HUES64 (cell line): ENCODE data around the gene FGB.
"Not testable (repeated sequence)": the region's sequence is repeated elsewhere in the genome, so short reads cannot be mapped to it uniquely, and the experiment has no call there.

Experiments used
- H3K27ac ChIP-seq: 2 replicates; pipeline ENCODE4 v1.7.0; 2013; ENCODE audit warnings: low read depth, low read length, inconsistent platforms
- H3K27me3 ChIP-seq: 2 replicates; pipeline ENCODE4 v1.6.1; 2013; ENCODE audit warnings: mild to moderate bottlenecking, low read length; ENCODE audit not compliant: insufficient read depth
- H3K36me3 ChIP-seq: 2 replicates; pipeline ENCODE4 v1.6.1; 2013; ENCODE audit warnings: mild to moderate bottlenecking, low read length; ENCODE audit not compliant: insufficient read depth
- H3K4me1 ChIP-seq: 2 replicates; pipeline ENCODE4 v1.6.1; 2013; ENCODE audit warnings: mild to moderate bottlenecking, low read length, moderate library complexity; ENCODE audit not compliant: insufficient read depth
- H3K4me3 ChIP-seq: 2 replicates; pipeline ENCODE4 v1.5.1; 2013; ENCODE audit warnings: mild to moderate bottlenecking, low read length, moderate library complexity
- H3K9ac ChIP-seq: 2 replicates; pipeline ENCODE4 v1.6.1; 2013; ENCODE audit warnings: mild to moderate bottlenecking, low read depth, low read length
- H3K9me3 ChIP-seq: 2 replicates; pipeline ENCODE4 v1.6.1; 2013; ENCODE audit warnings: low read depth, low read length; ENCODE audit not compliant: insufficient read depth
- WGBS: fragments of 150-250, 120-280 bp; methylation state at CpG from one replicate; pipeline ENCODE4 v1.1.7; 2013; ENCODE audit warnings: missing lambda C conversion rate; 5-methylcytosine and 5-hydroxymethylcytosine counted together

The FGB gene

DNA sequence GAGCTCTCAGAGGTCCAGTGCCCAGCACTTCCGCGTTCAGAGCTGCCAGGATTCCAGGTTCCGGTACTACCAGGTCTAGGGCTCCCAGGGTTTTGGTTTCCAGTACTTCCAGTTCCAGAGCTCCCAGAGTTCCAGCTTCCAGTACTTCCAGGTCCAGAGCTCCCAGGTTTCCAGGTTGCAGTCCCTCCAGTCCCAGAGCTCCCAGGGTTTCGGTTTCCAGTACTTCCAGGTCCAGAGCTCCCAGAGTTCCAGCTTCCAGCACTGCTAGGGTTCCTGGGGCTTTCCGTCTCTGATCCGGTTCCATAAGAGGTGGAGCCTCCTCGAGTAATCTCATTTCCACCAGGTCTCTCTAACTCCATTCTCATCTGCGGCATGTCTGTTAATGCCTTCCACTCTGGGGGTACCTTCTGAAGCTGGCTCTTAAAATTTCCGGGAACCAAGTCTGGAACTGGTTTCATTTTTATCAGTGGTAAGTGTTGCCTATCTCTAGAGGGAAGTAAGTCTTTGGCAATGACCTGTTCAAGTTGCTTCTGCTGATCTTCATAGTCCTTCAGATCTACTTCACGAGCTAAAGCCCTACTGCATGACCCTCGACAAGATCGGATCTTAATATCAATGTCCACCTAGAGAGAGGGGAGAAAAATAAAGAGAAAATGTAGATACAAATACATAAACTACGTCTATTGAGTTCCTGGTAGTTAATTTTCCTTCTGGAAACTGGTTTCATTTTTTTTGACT lies 23.7 kb downstream of the FGB start:
- Histone ChIP-seq H3K9me3 (no peaks in the 10 kb centered on the region), H3K4me3 (no peak overlapping the region), H3K9ac (no peak overlapping the region), H3K36me3 (no peaks in the 10 kb centered on the region), H3K27ac (no peak overlapping the region), H3K4me1 (0 out of 2 replicates have a peak, but pooled peaks cover 3% of the 10 kb centered on the region), H3K27me3 (no peaks in the 10 kb centered on the region)
- 92% methylated on average over 12 of the region's 13 CpGs for WGBS

DNA sequence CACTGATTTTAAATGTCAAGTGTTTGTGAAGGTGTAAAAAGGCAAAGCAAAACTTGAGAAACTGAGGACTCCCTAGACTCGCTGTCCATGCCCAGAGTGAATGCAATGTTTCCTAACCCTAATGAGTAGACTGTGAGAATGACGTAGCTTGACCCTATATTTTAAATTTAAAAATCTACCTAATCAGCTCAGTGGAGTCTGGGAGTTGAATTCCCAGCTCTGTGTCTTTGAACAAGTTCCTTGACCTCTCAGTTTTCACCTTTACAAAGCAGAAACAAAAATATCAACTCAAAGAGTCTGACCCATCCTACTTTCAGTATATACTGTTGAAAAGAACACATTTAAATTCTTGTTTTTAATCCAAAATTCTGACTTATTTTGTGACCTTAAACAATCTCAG lies 25.4 kb downstream of the FGB start:
- 94% methylated on average over 1 of the region's 2 CpGs for WGBS
- Histone ChIP-seq H3K27ac (no peak overlapping the region), H3K36me3 (no peaks in the 10 kb centered on the region), H3K27me3 (no peaks in the 10 kb centered on the region), H3K4me1 (0 out of 2 replicates have a peak, but pooled peaks cover 3% of the 10 kb centered on the region), H3K4me3 (no peak overlapping the region), H3K9ac (no peak overlapping the region), H3K9me3 (no peaks in the 10 kb centered on the region)

DNA sequence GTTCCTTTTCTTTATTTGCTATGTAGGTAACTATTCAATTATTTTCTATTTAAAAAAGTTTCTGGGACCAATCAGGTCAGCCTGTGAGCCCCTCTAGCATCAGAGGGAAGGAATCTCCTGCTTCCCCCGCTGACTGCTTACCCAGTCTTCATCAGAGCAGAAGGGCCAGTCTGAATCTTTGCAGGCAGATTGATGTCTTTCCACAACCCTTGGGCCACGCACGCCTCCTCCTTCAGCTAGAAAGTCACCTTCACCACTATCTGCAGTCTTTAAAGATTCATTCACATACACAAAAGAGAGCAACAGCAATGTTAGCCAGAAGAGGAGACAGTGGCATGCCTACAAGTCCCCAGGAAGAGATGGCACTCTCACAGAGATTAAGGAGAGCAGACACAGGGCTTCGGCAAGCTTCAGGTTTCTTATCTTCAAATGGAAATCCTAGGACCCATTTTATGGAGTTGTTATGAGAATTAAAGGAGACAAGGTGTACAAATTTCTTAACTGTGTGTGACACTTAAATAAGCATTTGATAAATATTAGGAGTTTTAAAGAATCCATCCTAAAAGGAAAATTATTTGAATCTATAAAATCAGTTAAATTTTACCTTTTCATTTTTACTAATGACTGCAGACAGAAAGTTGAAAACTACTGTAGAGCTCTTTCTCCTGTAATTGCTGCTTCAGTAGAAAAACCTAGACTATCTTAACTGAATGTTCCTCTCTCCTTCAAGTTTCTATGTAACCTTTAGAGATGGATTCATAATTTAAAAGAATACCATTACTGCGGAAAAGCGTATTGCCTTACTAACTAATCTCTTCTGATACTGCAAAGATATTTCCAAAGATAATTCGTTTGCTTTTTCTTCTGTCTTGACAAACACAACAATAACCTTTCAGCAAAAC lies 26.7 kb downstream of the FGB start:
- Histone ChIP-seq H3K27ac (no peak overlapping the region), H3K36me3 (no peaks in the 10 kb centered on the region), H3K4me3 (no peak overlapping the region), H3K4me1 (0 out of 2 replicates have a peak, but pooled peaks cover 3% of the 10 kb centered on the region), H3K27me3 (no peaks in the 10 kb centered on the region), H3K9ac (no peak overlapping the region), H3K9me3 (no peaks in the 10 kb centered on the region)
- WGBS = 91% methylated on average over 7 of the region's 7 CpGs

DNA sequence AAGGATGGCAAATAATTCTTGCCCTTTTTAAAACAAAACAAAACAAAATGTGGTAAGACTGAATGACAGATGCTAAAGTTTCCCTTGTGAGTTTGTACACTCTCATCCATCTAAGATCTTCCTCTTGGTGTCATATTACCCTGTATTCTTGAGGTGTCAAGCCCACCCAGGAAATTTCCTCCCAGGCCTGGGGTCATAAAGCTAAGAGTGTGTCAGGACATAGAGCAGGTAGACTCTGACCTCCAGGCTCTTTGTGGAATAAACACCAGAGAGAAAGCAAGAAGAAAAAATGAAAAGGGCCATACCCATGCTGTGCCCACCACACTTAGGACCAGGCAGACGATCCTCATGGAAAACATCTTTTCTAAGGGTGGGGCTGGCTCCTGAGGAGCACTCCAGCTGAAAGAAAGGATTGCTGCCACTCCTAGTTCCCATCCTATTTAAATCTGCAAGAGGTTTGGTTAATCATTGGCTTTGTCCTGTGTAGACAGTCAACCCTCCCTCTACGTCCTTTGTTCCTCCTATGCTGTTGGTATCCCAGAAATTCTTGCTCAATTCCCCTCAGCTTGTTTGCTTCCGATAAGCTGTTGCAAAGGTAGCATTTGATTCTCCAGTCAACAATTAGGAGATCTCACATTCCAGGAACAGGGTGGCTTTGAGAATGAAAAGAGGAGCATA lies 27.7 kb downstream of the FGB start, which contains the start of gene FGA:
TSS of gene FGA (minus strand) at position 414 of the 678 bp plus-strand sequence. CDS start at position 359, 55 bp downstream.
- Histone ChIP-seq H3K4me3 (no peak within 1 kb of the TSS), H3K27me3 (no peaks in the 10 kb centered on the region), H3K9me3 (no peaks in the 10 kb centered on the region), H3K9ac (no peak within 1 kb of the TSS), H3K36me3 (no peaks in the 10 kb centered on the region), H3K27ac (no peak within 1 kb of the TSS), H3K4me1 (0 out of 2 replicates have a peak, but pooled peaks cover 3% of the 10 kb centered on the region)
- WGBS = 73% methylated on average over 3 of the region's 3 CpGs

DNA sequence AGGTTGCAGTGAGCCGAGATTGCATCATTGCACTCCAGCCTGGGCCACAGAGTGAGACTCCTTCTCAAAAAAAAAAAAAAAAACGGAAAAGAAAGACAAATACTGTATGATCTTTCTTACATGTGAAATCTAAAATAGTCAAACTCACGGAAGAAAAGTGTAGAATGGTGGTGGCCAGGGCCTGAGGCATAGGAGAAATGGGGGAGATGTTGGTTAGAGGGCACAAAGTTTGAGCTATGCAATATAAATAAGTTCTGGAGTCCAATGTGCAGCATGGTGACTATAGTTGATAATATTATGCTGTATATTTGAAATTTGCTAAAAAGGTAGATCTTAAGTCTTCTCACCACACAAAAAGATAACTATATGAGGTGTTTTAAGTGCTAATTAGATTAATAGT lies 29.1 kb downstream of the FGB start:
- Histone ChIP-seq H3K9ac (no peak overlapping the region), H3K36me3 (no peaks in the 10 kb centered on the region), H3K27ac (no peak overlapping the region), H3K4me3 (no peak overlapping the region), H3K4me1 (0 out of 2 replicates have a peak, but pooled peaks cover 3% of the 10 kb centered on the region), H3K9me3 (no peaks in the 10 kb centered on the region), H3K27me3 (no peaks in the 10 kb centered on the region)
- 79% methylated on average over 2 of the region's 3 CpGs for WGBS

DNA sequence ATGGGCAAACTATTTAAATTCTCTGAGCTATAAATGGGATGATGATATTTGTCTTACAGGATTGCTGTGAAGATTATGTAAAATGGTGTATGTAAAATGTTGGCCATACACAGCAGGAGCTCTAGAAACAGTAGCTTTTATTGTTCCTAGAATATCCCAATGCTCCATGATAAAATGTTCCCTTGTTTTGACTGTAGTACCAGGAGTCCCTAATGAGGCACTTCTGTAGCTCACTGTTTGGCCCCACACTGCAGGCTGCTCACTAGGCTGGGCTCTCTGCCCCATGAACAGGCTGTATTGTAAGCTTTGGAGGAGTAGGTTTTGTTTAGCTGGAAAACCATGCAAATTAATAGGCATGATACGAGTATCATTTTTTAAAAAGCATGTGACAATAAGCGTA lies 31.1 kb downstream of the FGB start:
- 0 out of 2 replicates have a peak, but pooled peaks cover 3% of the 10 kb centered on the region for H3K4me1 ChIP-seq
- H3K27ac ChIP-seq = no peak overlapping the region
- no peaks in the 10 kb centered on the region for H3K27me3 ChIP-seq
- no peak overlapping the region for H3K4me3 ChIP-seq
- H3K36me3 ChIP-seq = no peaks in the 10 kb centered on the region
- no peaks in the 10 kb centered on the region for H3K9me3 ChIP-seq
- WGBS = 97% methylated on average over 2 of the region's 2 CpGs
- no peak overlapping the region for H3K9ac ChIP-seq

DNA sequence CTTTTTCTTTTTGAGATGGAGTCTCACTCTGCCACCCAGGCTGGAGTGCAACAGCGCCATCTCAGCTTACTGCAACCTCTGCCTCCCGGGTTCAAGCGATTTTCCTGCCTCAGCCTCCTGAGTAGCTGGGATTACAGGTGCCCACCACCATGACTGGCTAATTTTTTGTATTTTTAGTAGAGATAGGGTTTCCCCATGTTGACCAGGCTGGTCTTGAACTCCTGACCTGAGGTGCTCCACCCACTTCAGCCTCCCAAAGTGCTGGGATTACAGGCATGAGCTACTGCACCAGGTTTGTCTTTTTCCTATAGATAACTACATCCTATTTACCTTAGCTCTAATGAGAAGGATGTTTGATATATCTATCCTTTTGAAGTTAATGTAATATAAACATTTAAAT lies 31.5 kb downstream of the FGB start:
- 88% methylated on average over 3 of the region's 3 CpGs for WGBS
- H3K27ac ChIP-seq, H3K9ac ChIP-seq, H3K4me3 ChIP-seq, H3K27me3 ChIP-seq, H3K4me1 ChIP-seq, H3K9me3 ChIP-seq, H3K36me3 ChIP-seq: not testable (repeated sequence)

DNA sequence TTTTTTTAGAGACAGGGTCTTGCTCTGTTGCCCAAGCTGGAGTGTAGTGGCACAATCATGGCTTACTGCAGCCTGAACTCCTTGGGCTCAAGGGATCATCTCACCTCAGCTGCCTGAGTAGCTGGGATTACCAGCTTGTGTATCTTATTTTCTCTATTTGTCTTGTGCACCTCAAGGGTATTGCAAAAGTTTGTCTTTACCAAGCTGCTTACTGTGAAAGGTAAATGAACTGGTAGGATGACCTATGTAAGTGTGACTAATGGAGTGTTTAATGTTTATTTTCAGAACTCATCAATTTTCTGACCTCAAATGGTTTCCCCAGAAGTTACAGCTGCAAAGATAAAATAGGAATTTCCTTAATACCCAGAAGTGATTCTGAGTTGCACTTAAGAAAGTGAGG lies 33.0 kb downstream of the FGB start:
- no peaks in the 10 kb centered on the region for H3K27me3 ChIP-seq
- no peak overlapping the region for H3K4me3 ChIP-seq
- no peak overlapping the region for H3K27ac ChIP-seq
- H3K36me3 ChIP-seq = no peaks in the 10 kb centered on the region
- no peaks in the 10 kb centered on the region for H3K9me3 ChIP-seq
- H3K9ac ChIP-seq = no peak overlapping the region
- H3K4me1 ChIP-seq = 0 out of 2 replicates have a peak, but pooled peaks cover under 1% of the 10 kb centered on the region

DNA sequence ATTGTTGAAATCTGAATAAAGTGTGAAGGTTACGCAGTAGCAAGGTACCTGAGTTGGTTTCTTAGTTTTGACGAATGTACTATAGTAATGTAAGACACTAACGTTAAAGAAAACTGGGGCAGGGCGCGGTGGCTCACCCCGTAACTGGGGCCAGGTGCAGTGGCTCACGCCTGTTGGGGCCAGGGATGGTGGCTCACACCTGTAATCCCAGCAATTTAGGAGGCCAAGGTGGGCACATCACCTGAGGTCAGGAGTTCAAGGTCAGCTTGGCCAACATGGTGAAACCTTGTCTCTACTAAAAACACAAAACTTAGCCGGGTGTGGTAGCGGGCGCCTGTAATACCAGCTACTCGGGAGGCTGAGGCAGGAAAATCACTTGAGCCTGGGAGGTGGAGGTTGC lies 34.5 kb downstream of the FGB start:
- not testable (repeated sequence) for H3K36me3 ChIP-seq, H3K4me1 ChIP-seq, H3K9ac ChIP-seq, H3K27ac ChIP-seq, H3K9me3 ChIP-seq, H3K27me3 ChIP-seq, H3K4me3 ChIP-seq
- WGBS = 96% methylated on average over 11 of the region's 11 CpGs

DNA sequence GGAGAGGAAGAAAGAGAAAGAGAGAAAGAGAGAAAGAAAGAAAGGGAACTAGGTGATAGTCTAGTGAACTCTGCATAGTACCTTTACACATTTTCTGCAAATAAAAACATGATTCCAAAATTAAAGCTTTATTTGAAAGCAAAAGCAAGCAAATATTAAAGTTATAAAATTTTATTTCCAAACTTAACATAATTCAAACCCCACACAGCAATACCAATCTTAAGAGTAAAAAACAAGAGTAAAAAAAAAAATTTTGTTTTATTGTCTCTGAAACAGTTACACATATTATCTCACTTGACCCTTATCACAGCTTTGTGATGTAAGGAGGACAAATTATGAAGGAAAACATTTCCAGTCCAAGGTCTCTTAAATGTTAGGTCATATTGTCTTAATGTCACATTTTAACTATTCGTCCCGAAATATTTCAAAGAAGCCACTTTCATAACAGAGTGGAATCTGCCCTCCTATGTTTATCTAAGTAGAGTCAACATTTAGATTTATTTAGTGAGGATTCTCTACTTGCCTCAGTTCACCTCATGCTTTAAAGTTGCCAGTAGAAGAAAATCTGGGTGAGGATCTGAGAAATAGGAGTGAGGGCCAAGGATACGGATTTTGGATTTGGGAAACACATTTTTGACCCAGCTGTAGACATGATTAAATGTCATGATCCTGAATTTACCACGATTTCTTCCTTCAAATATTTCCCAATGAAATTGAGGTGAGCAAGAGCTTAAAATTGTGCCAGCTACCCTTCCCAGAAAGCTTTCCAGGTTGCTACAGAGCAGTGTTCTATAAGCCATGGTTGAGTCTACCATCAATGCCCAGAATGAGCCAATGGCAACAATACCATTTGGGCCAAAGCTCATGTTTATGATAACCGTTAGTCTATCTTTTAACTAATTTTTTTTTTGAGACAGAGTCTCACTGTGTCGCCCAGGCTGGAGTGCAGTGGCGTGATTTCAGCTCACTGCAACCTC lies 35.3 kb downstream of the FGB start:
- no peak overlapping the region for H3K4me3 ChIP-seq
- no peaks in the 10 kb centered on the region for H3K4me1 ChIP-seq
- no peaks in the 10 kb centered on the region for H3K27me3 ChIP-seq
- 96% methylated on average over 5 of the region's 7 CpGs for WGBS
- no peak overlapping the region for H3K9ac ChIP-seq
- H3K36me3 ChIP-seq = no peaks in the 10 kb centered on the region
- no peak overlapping the region for H3K27ac ChIP-seq
- H3K9me3 ChIP-seq = no peaks in the 10 kb centered on the region
